ENCODE data around the gene PGM1. TPM values are rescaled to one million over a fixed set of nuclear protein-coding genes. Genes with fewer than 3 reads are reported as not detected.

The PGM1 gene
- polyA plus RNA-seq, 4 donors, result 30.3 to 51.1 (median 31.9) TPM

GRCh38 chr1:63690966-63691700 lies 97.9 kb downstream of the PGM1 start:
- no peak for DNase-seq (ENCODE audit: low read depth in 4 of 4, low spot score in 3 of 4)

GRCh38 chr1:63691701-63692425 lies 98.7 kb downstream of the PGM1 start:
- peak; percentile 74 to 83 (median 80) for DNase-seq (ENCODE audit: low read depth in 4 of 4, low spot score in 3 of 4)

GRCh38 chr1:63693944-63694571 lies 100.8 kb downstream of the PGM1 start:
- DNase-seq (ENCODE audit: low read depth in 4 of 4, low spot score in 3 of 4), result no peak

- DNase-seq (ENCODE audit: low read depth in 4 of 4, low spot score in 3 of 4), result no peak
Observed at GRCh38 chr1:63698001-63698838, 105.0 kb downstream of the PGM1 start.

- no peak for DNase-seq (ENCODE audit: low read depth in 4 of 4, low spot score in 3 of 4)
Observed at GRCh38 chr1:63701187-63701586, 108.0 kb downstream of the PGM1 start.

- DNase-seq (ENCODE audit: low read depth in 4 of 4, low spot score in 3 of 4), result no peak
Observed at GRCh38 chr1:63703701-63704107, 110.5 kb downstream of the PGM1 start.

GRCh38 chr1:63704443-63704842 lies 111.2 kb downstream of the PGM1 start:
- DNase-seq (ENCODE audit: low read depth in 4 of 4, low spot score in 3 of 4), result no peak

GRCh38 chr1:63705078-63705477 lies 111.9 kb downstream of the PGM1 start:
- no peak for DNase-seq (ENCODE audit: low read depth in 4 of 4, low spot score in 3 of 4)

- DNase-seq (ENCODE audit: low read depth in 4 of 4, low spot score in 3 of 4), result no peak
Observed at GRCh38 chr1:63709267-63709828, 116.1 kb downstream of the PGM1 start.

Other genes with a start within 250 kb of the PGM1 start
- gene ALG6, start 225.8 kb upstream of the PGM1 start, polyA plus RNA-seq (ENCODE audit: insufficient read length in 4 of 4), result 10 to 100 TPM; 19.9 to 30.1 (median 25.6) TPM
- 10 to 100 TPM; 47.6 to 73.0 (median 64.8) TPM for gene ITGB3BP, start 70.2 kb upstream of the PGM1 start, polyA plus RNA-seq (ENCODE audit: insufficient read length in 4 of 4)
- 10 to 100 TPM; 16.0 to 24.3 (median 22.6) TPM for gene EFCAB7, start 69.9 kb upstream of the PGM1 start, polyA plus RNA-seq (ENCODE audit: insufficient read length in 4 of 4)
- gene ROR1, start 180.6 kb downstream of the PGM1 start, polyA plus RNA-seq (ENCODE audit: insufficient read length in 4 of 4), result 100 to 1,000 TPM in 1 of 4 donors, 10 to 100 TPM in 3; 28.2 to 116 (median 39.3) TPM